KOPT-K1 (cell line): ENCODE data around the gene CALCOCO1.

Experiments
- H3K27ac ChIP-seq: fragments of 200-600 bp; sonication (generic); 2 replicates; pipeline ENCODE4 v1.5.1; 2016; ENCODE audit warnings: antibody characterized with exemption, mild to moderate bottlenecking, low read depth, low read length; ENCODE audit not compliant: poor library complexity, severe bottlenecking
- H3K36me3 ChIP-seq: fragments of 200-600 bp; sonication (generic); 2 replicates; pipeline ENCODE4 v1.5.1; 2017; ENCODE audit warnings: antibody characterized with exemption, mild to moderate bottlenecking, low read length, moderate library complexity; ENCODE audit not compliant: insufficient read depth
- H3K9me3 ChIP-seq: fragments of 200-600 bp; sonication (generic); 2 replicates; pipeline ENCODE4 v1.5.1; 2017; ENCODE audit warnings: antibody characterized with exemption, low read length, mild to moderate bottlenecking; ENCODE audit not compliant: insufficient read depth, poor library complexity, severe bottlenecking

The CALCOCO1 gene

GRCh38 chr12:53744751-53745150, 17.5 kb upstream of the CALCOCO1 start:
- Histone ChIP-seq H3K27ac (no peak overlapping the region), H3K9me3 (no peaks in the 10 kb centered on the region), H3K36me3 (no peaks in the 10 kb centered on the region)

- Histone ChIP-seq H3K27ac (no peak overlapping the region), H3K9me3 (no peaks in the 10 kb centered on the region), H3K36me3 (no peaks in the 10 kb centered on the region)
These were observed 16.8 kb upstream of the CALCOCO1 start for GRCh38 chr12:53744130-53744441.

- H3K36me3 ChIP-seq, result no peaks in the 10 kb centered on the region
- H3K9me3 ChIP-seq, result no peaks in the 10 kb centered on the region
- H3K27ac ChIP-seq, result no peak overlapping the region
These were observed 16.2 kb upstream of the CALCOCO1 start for GRCh38 chr12:53743266-53744129.

GRCh38 chr12:53740130-53740491, 12.9 kb upstream of the CALCOCO1 start:
- H3K36me3 ChIP-seq, result no peaks in the 10 kb centered on the region
- no peak overlapping the region for H3K27ac ChIP-seq
- H3K9me3 ChIP-seq, result no peaks in the 10 kb centered on the region

- H3K27ac ChIP-seq, result no peak overlapping the region
- no peaks in the 10 kb centered on the region for H3K36me3 ChIP-seq
These were observed 12.2 kb upstream of the CALCOCO1 start for GRCh38 chr12:53739214-53740129.

GRCh38 chr12:53738406-53739213, 11.4 kb upstream of the CALCOCO1 start:
- no peaks in the 10 kb centered on the region for H3K9me3 ChIP-seq
- H3K36me3 ChIP-seq, result no peaks in the 10 kb centered on the region
- H3K27ac ChIP-seq, result no peak overlapping the region

More at GRCh38 chr12:53739214-53740129, 12.2 kb upstream of the CALCOCO1 start:
- no peaks in the 10 kb centered on the region for H3K9me3 ChIP-seq

GRCh38 chr12:53737951-53738405, 10.7 kb upstream of the CALCOCO1 start:
- no peak overlapping the region for H3K27ac ChIP-seq
- no peaks in the 10 kb centered on the region for H3K36me3 ChIP-seq
- no peaks in the 10 kb centered on the region for H3K9me3 ChIP-seq

- H3K9me3 ChIP-seq, result no peaks in the 10 kb centered on the region
- no peak overlapping the region for H3K27ac ChIP-seq
- H3K36me3 ChIP-seq, result no peaks in the 10 kb centered on the region
These were observed 10.0 kb upstream of the CALCOCO1 start for GRCh38 chr12:53737093-53737808.

GRCh38 chr12:53736592-53736991, 9.3 kb upstream of the CALCOCO1 start:
- Histone ChIP-seq H3K27ac (no peak overlapping the region), H3K9me3 (no peaks in the 10 kb centered on the region), H3K36me3 (no peaks in the 10 kb centered on the region)

GRCh38 chr12:53735556-53735955, 8.3 kb upstream of the CALCOCO1 start:
- Histone ChIP-seq H3K27ac (no peak overlapping the region), H3K9me3 (no peaks in the 10 kb centered on the region), H3K36me3 (no peaks in the 10 kb centered on the region)

- H3K9me3 ChIP-seq, result no peaks in the 10 kb centered on the region
These were observed 7.2 kb upstream of the CALCOCO1 start for GRCh38 chr12:53734425-53734824.

GRCh38 chr12:53733807-53734200, 6.6 kb upstream of the CALCOCO1 start:
- no peak overlapping the region for H3K27ac ChIP-seq
- H3K36me3 ChIP-seq, result no peaks in the 10 kb centered on the region
- H3K9me3 ChIP-seq, result no peaks in the 10 kb centered on the region

More at GRCh38 chr12:53734425-53734824, 7.2 kb upstream of the CALCOCO1 start:
- no peak overlapping the region for H3K27ac ChIP-seq
- H3K36me3 ChIP-seq, result no peaks in the 10 kb centered on the region

GRCh38 chr12:53733051-53733806, 6.0 kb upstream of the CALCOCO1 start:
- Histone ChIP-seq H3K9me3 (no peaks in the 10 kb centered on the region), H3K27ac (no peak overlapping the region), H3K36me3 (no peaks in the 10 kb centered on the region)

GRCh38 chr12:53729644-53730043, 2.4 kb upstream of the CALCOCO1 start:
- no peaks in the 10 kb centered on the region for H3K9me3 ChIP-seq
- no peaks in the 10 kb centered on the region for H3K36me3 ChIP-seq
- no peak overlapping the region for H3K27ac ChIP-seq
